Erythroblast (primary cell): ENCODE measurements around the gene PRICKLE1.

Experiments used
- GATA1 ChIP-seq: IDR thresholded peaks from 2 replicates; pipeline ENCODE4 v1.6.1; 2011; ENCODE audit warnings: low read depth, mild to moderate bottlenecking, control low read depth, low read length, moderate library complexity
- POLR2A ChIP-seq: IDR thresholded peaks from 2 replicates; pipeline ENCODE4 v1.6.1; 2011; ENCODE audit warnings: mild to moderate bottlenecking, low read length

GRCh38 chr12:42504049-42504448 lies 85.5 kb downstream of the PRICKLE1 start:
- TF ChIP-seq POLR2A (no peak), GATA1 (no peak)
